NB4 (cell line): ENCODE measurements around the gene SLBP.
"Not testable (repeated sequence)": the region's sequence is repeated elsewhere in the genome, so short reads cannot be mapped to it uniquely, and the experiment has no call there.

Experiments
- DNase-seq: peaks from one replicate; pipeline ENCODE4 v3.0.0; 2010; ENCODE audit warnings: low read depth
- H3K4me3 ChIP-seq: one replicate; pipeline ENCODE4 v1.5.1; 2011; ENCODE audit warnings: mild to moderate bottlenecking, low read depth, low read length, moderate library complexity
- CTCF ChIP-seq: IDR thresholded peaks from one replicate; pipeline ENCODE4 v1.5.1; 2012; ENCODE audit warnings: low read depth, low read length
- MAX ChIP-seq: IDR thresholded peaks from 2 replicates; pipeline ENCODE4 v1.6.1; 2011; ENCODE audit warnings: low read depth, low read length
- MYC ChIP-seq: IDR thresholded peaks from 2 replicates; pipeline ENCODE4 v1.6.1; 2011; ENCODE audit warnings: low read depth, low read length
- POLR2A ChIP-seq: IDR thresholded peaks from 2 replicates; pipeline ENCODE4 v1.6.1; 2011; ENCODE audit warnings: mild to moderate bottlenecking; ENCODE audit not compliant: insufficient read length; ENCODE audit errors: extremely low read depth

SLBP gene

GRCh38 chr4:1674682-1675081 lies 37.4 kb downstream of the SLBP start:
- no peak for TF ChIP-seq MAX
- no peak for DNase-seq
- no peak overlapping the region for H3K4me3 ChIP-seq

- no peak for DNase-seq
- H3K4me3 ChIP-seq = no peak overlapping the region
- TF ChIP-seq CTCF = no peak
- no peak for TF ChIP-seq MYC
- TF ChIP-seq MAX = no peak
- no peak for TF ChIP-seq POLR2A
Observed at GRCh38 chr4:1673671-1674070, 38.4 kb downstream of the SLBP start.

GRCh38 chr4:1671011-1671410 lies 41.1 kb downstream of the SLBP start:
- not testable (repeated sequence) for DNase-seq, H3K4me3 ChIP-seq

GRCh38 chr4:1670279-1670678 lies 41.8 kb downstream of the SLBP start:
- no peak overlapping the region for H3K4me3 ChIP-seq
- TF ChIP-seq MAX (no peak), CTCF (no peak), POLR2A (no peak), MYC (no peak)
- no peak for DNase-seq

GRCh38 chr4:1669850-1670249 lies 42.3 kb downstream of the SLBP start:
- no peak overlapping the region for H3K4me3 ChIP-seq
- no peak for DNase-seq
- TF ChIP-seq CTCF (no peak), MAX (no peak), POLR2A (no peak), MYC (no peak)

GRCh38 chr4:1669270-1669669 lies 42.8 kb downstream of the SLBP start:
- TF ChIP-seq CTCF (no peak), POLR2A (no peak), MYC (no peak), MAX (no peak)
- no peak overlapping the region for H3K4me3 ChIP-seq
- no peak for DNase-seq

- H3K4me3 ChIP-seq = no peak overlapping the region
- DNase-seq = no peak
- TF ChIP-seq MYC (no peak), CTCF (no peak), MAX (no peak), POLR2A (no peak)
Observed at GRCh38 chr4:1668488-1668840, 43.7 kb downstream of the SLBP start.
